Kidney epithelial cell (primary cell): ENCODE results near the gene ASPHD1. TPM values are rescaled to one million over a fixed set of nuclear protein-coding genes. Genes with fewer than 3 reads are reported as not detected.
"Not testable (repeated sequence)": the region's sequence is repeated elsewhere in the genome, so short reads cannot be mapped to it uniquely, and the experiment has no call there.

ENCODE experiments used
- DNase-seq: peaks from one replicate; pipeline ENCODE4 v3.0.0-alpha.2; 2010; ENCODE audit warnings: low read depth
- H3K27me3 ChIP-seq: 2 replicates; pipeline ENCODE4 v1.6.0; 2011; ENCODE audit warnings: low read length; ENCODE audit not compliant: control insufficient read depth, insufficient read depth
- H3K36me3 ChIP-seq: 2 replicates; pipeline ENCODE4 v1.5.1; 2011; ENCODE audit warnings: low read length; ENCODE audit not compliant: control insufficient read depth, insufficient read depth
- H3K4me3 ChIP-seq: 2 replicates; pipeline ENCODE4 v1.5.1; 2011; ENCODE audit warnings: low read depth, mild to moderate bottlenecking, control low read depth, low read length
- CTCF ChIP-seq: IDR thresholded peaks from 2 replicates; pipeline ENCODE4 v1.5.1; 2011; ENCODE audit warnings: mild to moderate bottlenecking, moderate library complexity, low read length, control low read depth, inconsistent platforms; ENCODE audit not compliant: insufficient read depth, poor library complexity, severe bottlenecking
- total RNA-seq: library from RNA; depleted of rRNA; stranded (reverse); fragments of >200 nt; gene quantifications from 2 replicates; pipeline ENCODE4 v1.2.3, GENCODE V29; 2015

ASPHD1 gene
- total RNA-seq, 1 donor from 2014 or later, result 10.2 TPM

DNA sequence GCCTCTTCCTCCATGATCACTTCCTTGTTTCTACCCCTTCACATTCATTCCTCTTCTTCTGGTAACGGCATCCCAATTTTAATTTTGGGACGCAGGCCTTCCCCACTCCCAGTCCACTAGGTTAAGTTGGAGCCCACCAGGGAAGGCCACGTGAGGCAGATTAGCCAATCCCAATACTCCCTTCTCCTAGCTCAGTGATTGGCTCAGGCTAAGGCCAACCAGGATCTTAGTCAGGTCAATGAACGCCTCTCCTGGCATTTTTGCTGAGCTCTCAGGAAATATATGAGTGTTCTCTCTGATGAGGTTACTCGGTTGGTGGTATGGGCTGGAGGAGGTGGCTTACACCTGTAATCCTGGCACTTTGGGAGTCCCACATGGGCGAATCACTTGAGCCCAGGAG, 16.3 kb upstream of the ASPHD1 start:
- TF ChIP-seq CTCF, result no peak
- Histone ChIP-seq H3K4me3 (no peak overlapping the region), H3K27me3 (no peaks in the 10 kb centered on the region), H3K36me3 (no peaks in the 10 kb centered on the region)
- no peak for DNase-seq

DNA sequence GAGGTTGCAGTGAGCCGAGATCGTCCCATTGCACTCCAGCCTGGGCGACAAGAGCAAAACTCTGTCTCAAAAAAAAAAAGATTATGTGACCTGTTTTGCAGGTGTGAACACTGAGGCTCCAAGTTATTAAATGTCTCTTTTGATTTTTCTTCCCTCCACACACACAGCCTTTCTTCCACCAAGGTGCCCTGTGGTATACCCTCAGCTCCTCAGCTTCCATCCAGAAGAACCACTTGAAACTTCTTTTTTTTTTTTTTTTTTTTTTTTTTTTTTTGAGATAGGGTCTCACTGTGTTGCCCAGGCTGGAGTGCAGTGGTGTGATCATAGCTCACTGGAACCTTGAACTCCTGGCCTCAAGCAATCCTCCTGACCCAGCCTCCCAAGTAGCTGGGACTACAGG, 10.9 kb upstream of the ASPHD1 start:
- not testable (repeated sequence) for DNase-seq, H3K36me3 ChIP-seq, H3K27me3 ChIP-seq, H3K4me3 ChIP-seq

DNA sequence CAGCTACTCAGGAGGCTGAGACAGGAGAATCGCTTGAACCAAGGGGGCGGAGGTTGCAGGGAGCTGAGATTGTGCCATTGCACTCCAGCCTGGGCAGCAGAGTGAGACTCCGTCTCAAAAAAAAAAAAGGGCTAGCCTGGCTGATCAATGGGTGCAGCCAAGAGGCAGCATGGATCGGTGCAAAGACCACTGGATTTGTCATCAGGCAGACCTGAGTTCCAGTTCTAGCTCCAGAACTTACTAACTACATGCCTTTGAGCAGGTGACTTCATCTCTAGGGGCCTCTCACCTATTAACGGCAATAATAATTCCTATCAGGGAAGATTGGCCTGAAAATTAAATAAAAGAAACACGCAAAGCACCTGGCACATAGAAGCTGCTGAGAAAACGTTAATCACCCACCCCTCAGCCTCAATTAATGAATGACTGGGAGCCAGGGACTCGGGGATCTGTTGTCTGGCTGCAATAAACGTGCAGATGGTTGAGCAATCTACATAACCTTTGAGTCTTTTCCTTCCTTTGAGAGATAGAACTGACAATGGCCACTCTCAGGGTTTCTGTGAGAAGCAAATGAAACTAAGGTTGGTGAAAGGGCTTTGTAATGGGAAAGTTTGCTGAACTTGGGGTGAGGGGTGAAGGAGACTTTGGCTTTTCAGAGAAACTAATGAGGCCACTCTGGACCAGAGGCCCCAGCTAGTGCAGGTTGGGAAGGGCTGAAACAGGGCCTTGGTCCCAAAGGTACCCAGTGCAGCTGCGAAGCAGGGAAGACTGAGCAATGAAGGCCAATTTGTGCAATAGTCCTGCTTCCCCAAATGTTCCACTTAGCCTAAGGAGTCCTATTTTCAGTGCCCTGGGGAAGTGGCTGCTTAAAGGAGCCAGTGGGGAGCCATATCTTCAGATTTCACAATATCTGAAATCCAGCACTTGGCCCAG, 8.5 kb upstream of the ASPHD1 start:
- no peak for TF ChIP-seq CTCF
- Histone ChIP-seq H3K36me3 (no peaks in the 10 kb centered on the region), H3K27me3 (no peaks in the 10 kb centered on the region), H3K4me3 (no peak overlapping the region)
- no peak for DNase-seq

DNA sequence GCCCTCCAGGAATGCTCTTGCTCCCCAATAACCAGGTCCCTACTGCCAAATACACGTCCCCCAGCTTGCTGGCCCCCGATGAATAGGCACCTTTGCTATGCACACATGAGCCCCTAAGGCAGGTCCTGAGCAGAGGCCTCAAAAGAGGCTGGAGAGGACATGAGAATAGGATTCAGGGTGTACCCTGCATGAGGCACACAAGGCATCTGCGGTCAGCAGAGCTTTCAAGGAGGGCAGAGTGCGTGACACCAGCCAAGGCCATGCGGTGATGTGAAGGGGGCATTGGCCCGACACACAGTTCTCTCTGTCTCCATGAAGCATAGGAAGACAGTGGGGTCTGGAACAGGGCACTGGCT, 7.9 kb upstream of the ASPHD1 start:
- no peaks in the 10 kb centered on the region for H3K27me3 ChIP-seq
- DNase-seq, result no peak
- H3K4me3 ChIP-seq, result no peak overlapping the region
- no peaks in the 10 kb centered on the region for H3K36me3 ChIP-seq
- TF ChIP-seq CTCF, result no peak

DNA sequence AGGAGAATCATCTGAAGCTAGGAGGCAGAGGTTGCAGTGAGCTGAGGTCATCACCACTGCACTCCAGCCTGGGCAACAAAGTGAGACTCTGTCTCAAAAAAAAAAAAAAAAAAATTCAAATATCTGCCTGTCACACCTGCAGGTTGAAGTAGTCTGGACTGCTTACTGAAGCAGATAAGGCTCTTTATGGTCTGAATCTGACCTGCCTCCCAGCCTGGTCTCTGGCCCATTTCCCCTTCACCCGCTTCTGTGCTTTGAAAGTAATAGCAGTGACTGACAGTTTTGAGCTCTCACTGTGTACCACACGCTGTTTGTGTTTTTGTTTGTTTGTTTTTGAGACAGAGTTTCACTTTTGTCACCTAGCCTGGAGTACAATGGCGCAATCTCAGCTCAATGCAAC, 6.7 kb upstream of the ASPHD1 start:
- no peak overlapping the region for H3K4me3 ChIP-seq
- no peak for TF ChIP-seq CTCF

GRCh38 chr16:29894352-29894751, 5.9 kb upstream of the ASPHD1 start:
- TF ChIP-seq CTCF, result no peak
- Histone ChIP-seq H3K36me3 (no peaks in the 10 kb centered on the region), H3K4me3 (no peak overlapping the region), H3K27me3 (peaks cover 10% of the 10 kb centered on the region)
- no peak for DNase-seq

More for the DNA sequence above, 6.7 kb upstream of the ASPHD1 start:
- DNase-seq, result no peak
- Histone ChIP-seq H3K27me3 (peaks cover 10% of the 10 kb centered on the region), H3K36me3 (no peaks in the 10 kb centered on the region)
